HG03045 (cell line): ENCODE measurements around the gene ZNF576.
"Not testable (repeated sequence)": the region's sequence is repeated elsewhere in the genome, so short reads cannot be mapped to it uniquely, and the experiment has no call there.

Experiments
- ATAC-seq: cut with Tn5 transposase; IDR thresholded peaks from one replicate; pipeline ENCODE4 v1.9.1; 2021; ENCODE audit warnings: mild to moderate bottlenecking, moderate library complexity; ENCODE audit not compliant: unreplicated experiment

The ZNF576 gene

GRCh38 chr19:43598445-43599240 is 2.2 kb downstream of the ZNF576 start:
- no peak for ATAC-seq

- no peak for ATAC-seq
Measured at GRCh38 chr19:43599635-43600295, 3.4 kb downstream of the ZNF576 start.

GRCh38 chr19:43600326-43600725 is 3.9 kb downstream of the ZNF576 start:
- not testable (repeated sequence) for ATAC-seq

DNA sequence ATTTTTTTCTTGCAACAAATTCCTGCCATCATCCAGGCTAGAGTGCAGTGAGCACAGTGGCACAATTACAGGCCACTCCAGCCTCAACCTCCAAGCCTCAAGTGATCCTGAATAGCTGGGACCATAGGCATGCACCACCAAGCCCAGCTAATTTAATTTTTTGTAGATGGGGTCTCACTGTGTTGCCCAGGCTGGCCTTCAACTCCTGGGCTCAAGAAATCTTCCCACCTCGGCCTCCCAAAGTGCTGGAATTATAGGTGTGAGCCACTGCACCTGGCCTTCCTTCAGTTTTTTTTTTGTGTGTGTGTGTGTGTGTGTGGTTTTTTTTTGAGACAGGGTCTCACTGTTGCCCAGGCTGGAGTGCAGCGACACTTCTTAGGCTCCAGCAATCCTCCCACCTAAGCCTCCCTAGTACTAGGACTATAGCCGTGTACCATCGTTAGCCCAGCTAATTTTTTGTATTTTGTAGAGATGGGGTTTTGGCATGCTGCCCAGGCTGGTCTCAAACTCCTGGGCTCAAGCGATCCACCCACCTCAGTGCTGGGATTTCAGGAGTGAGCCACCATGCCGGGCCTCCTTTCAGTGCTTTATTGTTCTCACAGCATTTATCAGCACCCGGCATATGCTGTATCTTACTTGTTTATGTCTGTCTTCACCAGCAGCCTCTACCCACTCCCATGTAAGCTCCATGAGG is 9.6 kb downstream of the ZNF576 start:
- ATAC-seq, result no peak

DNA sequence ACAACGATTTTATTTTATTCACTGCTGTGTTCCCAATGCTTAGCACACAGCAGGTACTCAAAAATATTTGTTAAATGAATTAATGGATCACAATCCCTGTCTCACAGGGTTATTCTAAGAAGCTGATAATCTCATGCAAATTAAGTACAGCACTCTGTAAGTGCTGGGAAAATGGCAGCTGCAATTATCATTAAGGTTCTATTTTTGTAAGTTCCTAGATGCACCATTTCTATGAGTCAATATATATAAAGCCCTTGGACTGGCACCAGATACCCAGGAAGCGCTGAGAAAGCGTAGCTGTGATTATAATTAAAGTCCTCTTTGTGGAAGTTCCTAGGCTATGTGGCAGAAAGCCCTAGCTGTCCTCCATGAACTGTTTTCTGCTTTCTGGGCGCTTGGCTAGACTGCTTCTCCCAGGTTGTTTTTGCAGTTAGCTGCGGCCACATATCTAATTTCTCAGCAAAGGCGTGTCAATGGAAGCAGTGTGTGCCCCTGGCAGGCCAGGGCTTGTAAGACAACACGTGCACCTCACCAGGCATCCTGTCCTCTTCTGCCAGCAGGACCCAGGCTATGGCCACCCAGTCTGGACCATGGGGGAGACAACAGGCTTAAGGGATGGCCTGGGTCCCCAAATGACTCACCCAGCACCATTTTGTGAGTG is 10.3 kb downstream of the ZNF576 start:
- ATAC-seq, result no peak

- ATAC-seq, result no peak
Measured at GRCh38 chr19:43607238-43608205, 11.1 kb downstream of the ZNF576 start.

GRCh38 chr19:43609872-43610271 is 13.5 kb downstream of the ZNF576 start:
- ATAC-seq, result no peak

- ATAC-seq, result no peak
Measured at GRCh38 chr19:43610493-43610892, 14.1 kb downstream of the ZNF576 start.

DNA sequence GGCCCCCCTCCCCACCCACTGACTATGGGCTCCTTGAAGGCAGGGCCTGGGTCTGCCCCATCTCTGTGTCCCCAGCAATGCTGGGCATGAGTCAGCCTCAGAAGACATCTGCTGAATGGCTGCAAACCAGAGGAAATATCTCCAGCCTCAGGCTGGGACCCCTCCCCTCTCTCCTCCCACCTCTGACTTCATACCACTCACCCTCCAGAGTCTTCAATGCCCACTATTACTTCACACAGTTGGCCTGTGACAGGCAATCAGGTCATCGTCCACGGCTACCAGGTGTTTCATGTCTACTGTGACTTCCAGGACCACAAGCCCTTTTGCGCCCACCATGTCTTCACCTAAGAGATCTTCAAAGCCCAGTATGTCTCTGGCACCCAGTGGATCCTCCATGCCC is 15.4 kb downstream of the ZNF576 start, which contains the start of gene SRRM5:
Gene SRRM5 (plus strand): TSS at position 301 of the 400 bp plus-strand sequence. CDS start 34 bp downstream, at position 335.
- ATAC-seq, result no peak

GRCh38 chr19:43612374-43612773 is 16.0 kb downstream of the ZNF576 start:
- no peak for ATAC-seq

- no peak for ATAC-seq
Measured at GRCh38 chr19:43616306-43616705, 19.9 kb downstream of the ZNF576 start.

- no peak for ATAC-seq
Measured at GRCh38 chr19:43616954-43617353, 20.6 kb downstream of the ZNF576 start.

DNA sequence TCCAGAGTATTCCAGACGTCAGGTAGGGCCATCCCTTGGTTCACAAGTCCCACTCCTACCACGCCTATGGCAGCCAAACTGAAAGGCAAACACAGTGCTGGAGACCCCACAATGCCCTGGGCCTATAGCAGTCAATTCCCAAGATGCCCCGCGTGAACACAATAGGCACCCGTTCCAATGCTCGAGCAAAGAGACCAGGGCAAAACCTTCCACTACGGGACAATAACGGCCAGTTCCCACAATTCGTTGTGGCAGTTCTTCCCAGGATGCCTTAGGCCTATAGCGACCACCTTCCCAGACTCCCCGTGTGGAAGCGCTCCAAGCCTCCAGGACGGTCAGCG is 22.5 kb downstream of the ZNF576 start:
- ATAC-seq, result peak; percentile 8

- ATAC-seq, result peak; percentile 80
Measured at GRCh38 chr19:43619262-43620060, 23.1 kb downstream of the ZNF576 start, which contains the start of gene ZNF428. Gene ZNF428 (minus strand): TSS chr19:43619629. CDS start chr19:43614304, 5,325 bp downstream.

DNA sequence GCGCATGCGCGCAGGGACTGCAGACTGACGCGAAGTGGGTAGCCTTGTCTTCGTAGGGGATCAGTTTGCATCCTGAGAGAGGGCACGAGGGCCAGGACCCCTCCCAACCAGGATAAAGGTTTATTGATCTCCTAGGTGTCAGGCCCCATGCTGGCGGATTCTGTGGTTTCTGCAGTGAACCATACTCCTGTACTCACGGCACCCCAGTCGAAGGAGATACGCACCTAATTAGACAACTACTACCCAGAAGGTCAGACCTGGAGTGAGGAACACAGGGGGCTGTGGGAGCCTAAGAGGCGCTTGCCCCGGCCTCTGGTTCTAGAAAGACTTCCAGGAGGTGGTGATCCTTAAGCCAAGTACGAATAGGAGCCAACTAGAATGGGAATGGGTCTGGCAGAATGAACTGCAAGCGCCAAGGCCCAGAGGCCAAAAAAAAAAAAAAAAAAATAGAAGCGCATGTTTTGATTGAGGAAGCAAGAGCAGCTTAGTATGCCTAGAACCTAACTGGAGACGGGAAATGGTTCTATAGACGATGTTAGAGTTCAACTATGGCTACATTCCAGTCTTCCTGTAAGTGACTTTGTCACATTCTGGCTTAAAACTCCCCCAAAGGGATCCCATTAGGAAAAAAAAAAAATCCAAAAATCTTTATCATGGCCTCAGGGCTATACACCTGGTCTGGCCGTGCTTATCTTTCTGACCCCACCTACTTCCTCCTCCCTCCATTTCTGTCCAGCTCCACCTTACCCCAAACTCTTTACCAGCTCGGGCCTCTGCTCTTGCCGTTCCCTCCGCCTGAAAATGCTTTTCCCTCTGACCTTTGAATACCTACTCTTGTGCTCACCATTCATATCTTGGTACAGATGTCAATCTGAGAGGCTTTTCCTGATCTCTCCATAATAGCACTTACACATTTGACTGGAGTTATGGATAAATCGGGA is 23.9 kb downstream of the ZNF576 start:
- ATAC-seq, result no peak

GRCh38 chr19:43622070-43622469 is 25.7 kb downstream of the ZNF576 start:
- no peak for ATAC-seq

- no peak for ATAC-seq
Measured at GRCh38 chr19:43622956-43623355, 26.6 kb downstream of the ZNF576 start.
